AG09319 (cell line): ENCODE data around the gene COIL.
"Not testable (repeated sequence)": the region's sequence is repeated elsewhere in the genome, so short reads cannot be mapped to it uniquely, and the experiment has no call there.

ENCODE experiments used
- DNase-seq: peaks from one replicate; pipeline ENCODE4 v3.0.0-alpha.2; 2010; ENCODE audit warnings: low read depth; ENCODE audit errors: extremely low read depth
- CTCF ChIP-seq: IDR thresholded peaks from 2 replicates; pipeline ENCODE4 v1.5.1; 2011; ENCODE audit warnings: low read depth, mild to moderate bottlenecking, inconsistent platforms, low read length, moderate library complexity

COIL gene

GRCh38 chr17:56987283-56987834, 26.5 kb upstream of the COIL start:
- no peak for TF ChIP-seq CTCF
- DNase-seq, result no peak

- DNase-seq, result no peak
- TF ChIP-seq CTCF, result no peak
These were observed 24.7 kb upstream of the COIL start for GRCh38 chr17:56985371-56986162.

- DNase-seq, result no peak
- TF ChIP-seq CTCF, result no peak
These were observed 22.5 kb upstream of the COIL start for GRCh38 chr17:56983366-56983765.

GRCh38 chr17:56982312-56982711, 21.5 kb upstream of the COIL start:
- TF ChIP-seq CTCF, result no peak
- no peak for DNase-seq

GRCh38 chr17:56980526-56980925, 19.7 kb upstream of the COIL start:
- DNase-seq, result not testable (repeated sequence)

GRCh38 chr17:56979091-56979480, 18.2 kb upstream of the COIL start:
- DNase-seq, result no peak
- TF ChIP-seq CTCF, result no peak

- no peak for TF ChIP-seq CTCF
- no peak for DNase-seq
These were observed 17.7 kb upstream of the COIL start for GRCh38 chr17:56978441-56979090.
